Measurements from ENCODE around the gene CSNK1G2.

The CSNK1G2 gene

DNA sequence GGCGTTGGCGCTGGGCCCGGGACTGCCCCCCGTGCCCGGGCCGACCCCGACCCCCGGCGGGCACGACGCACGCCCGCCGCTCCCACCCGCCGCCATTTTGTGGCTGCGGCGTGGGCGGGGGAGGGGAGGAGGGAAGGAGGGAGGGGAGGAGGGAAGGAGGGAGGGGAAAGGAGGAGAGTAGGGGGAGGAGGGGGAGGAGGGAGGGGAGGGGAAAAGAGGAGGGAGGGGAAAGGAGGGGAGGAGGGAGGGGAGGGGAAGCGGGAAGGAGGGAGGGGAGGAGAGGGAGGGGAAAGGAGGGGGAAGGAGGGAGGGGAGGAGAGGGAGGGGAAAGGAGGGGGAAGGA, 74.6 kb downstream of the CSNK1G2 start, which contains the start of gene BTBD2:
TSS of gene BTBD2 (minus strand) at position 107 of the 343 bp plus-strand sequence. CDS start at position 96, 11 bp downstream.
- peak within 1 kb of the TSS; percentile 19 to 84 (median 62) for H3K4me3 ChIP-seq (ENCODE audit: control insufficient read depth in 1 of 7, extremely low read depth in 1 of 7, insufficient read depth in 4 of 7, low read depth in 2 of 7, low read length in 6 of 7)
- peak; percentile 80 to 88 (median 82) for DNase-seq
- no peaks in the 10 kb centered on the region for H3K9me3 ChIP-seq (ENCODE audit: control extremely low read depth in 1 of 5, control insufficient read depth in 4 of 5, insufficient read depth in 2 of 5, low read depth in 1 of 5, low read length in 4 of 5)
- WGBS (ENCODE audit: insufficient coverage) = no CpG with 5 or more reads among the region's 20 CpGs
- ChIA-PET CTCF (no interaction called here), POLR2A (interaction anchor here (0.7 to 1.1 kb wide), 3 partner anchors 34 to 59 kb away, joined by 3 to 4 read pairs (median 3); no protein-coding TSS in a partner anchor)
- H3K27me3 ChIP-seq (replicated peaks in 2 of 5; ENCODE audit: control insufficient read depth in 4 of 5, insufficient read depth in 5 of 5, low read length in 4 of 5) = no peaks in the 10 kb centered on the region
- peaks cover 0 to 32% (median 19%) of the 10 kb centered on the region in 4 experiments for H3K4me1 ChIP-seq (ENCODE audit: control extremely low read depth in 1 of 4, control insufficient read depth in 4 of 4, insufficient read depth in 4 of 4, low read length in 3 of 4)
- H3K36me3 ChIP-seq (ENCODE audit: control insufficient read depth in 4 of 4, insufficient read depth in 4 of 4, low read length in 3 of 4) = peaks cover 0 to 11% (median 1%) of the 10 kb centered on the region in 4 experiments
- H3K27ac ChIP-seq (ENCODE audit: insufficient read depth in 1 of 2, low read depth in 1 of 2, low read length in 2 of 2, poor library complexity in 1 of 2, severe bottlenecking in 2 of 2) = peak within 1 kb of the TSS in 1 of 2 experiments; percentile 25

GRCh38 chr19:2016041-2016807, 75.3 kb downstream of the CSNK1G2 start:
- 85% methylated on average over 16 of the region's 23 CpGs for WGBS (ENCODE audit: insufficient coverage)
- peaks cover 0 to 32% (median 19%) of the 10 kb centered on the region in 4 experiments for H3K4me1 ChIP-seq (ENCODE audit: control extremely low read depth in 1 of 4, control insufficient read depth in 4 of 4, insufficient read depth in 4 of 4, low read length in 3 of 4)
- peak overlapping the region; percentile 19 to 78 (median 59) for H3K4me3 ChIP-seq (ENCODE audit: control insufficient read depth in 1 of 7, extremely low read depth in 1 of 7, insufficient read depth in 4 of 7, low read depth in 2 of 7, low read length in 6 of 7)
- ChIA-PET CTCF (interaction anchor here (0.9 kb wide), 1 partner anchor 74 kb away, joined by 3 read pairs; no protein-coding TSS in a partner anchor), POLR2A (interaction anchor here (0.6 to 1.1 kb wide), 3 partner anchors 10 to 58 kb away, joined by 3 read pairs; no protein-coding TSS in a partner anchor)
- H3K36me3 ChIP-seq (ENCODE audit: control insufficient read depth in 4 of 4, insufficient read depth in 4 of 4, low read length in 3 of 4) = peaks cover 0 to 8% (median 0%) of the 10 kb centered on the region in 4 experiments
- DNase-seq = peak; percentile 86 to 93 (median 91)
- H3K9me3 ChIP-seq (ENCODE audit: control extremely low read depth in 1 of 5, control insufficient read depth in 4 of 5, insufficient read depth in 2 of 5, low read depth in 1 of 5, low read length in 4 of 5) = no peaks in the 10 kb centered on the region
- H3K27ac ChIP-seq (ENCODE audit: insufficient read depth in 1 of 2, low read depth in 1 of 2, low read length in 2 of 2, poor library complexity in 1 of 2, severe bottlenecking in 2 of 2) = peak overlapping the region in 1 of 2 experiments; percentile 25
- no peaks in the 10 kb centered on the region for H3K27me3 ChIP-seq (replicated peaks in 2 of 5; ENCODE audit: control insufficient read depth in 4 of 5, insufficient read depth in 5 of 5, low read length in 4 of 5)

GRCh38 chr19:2018752-2019151, 77.8 kb downstream of the CSNK1G2 start:
- DNase-seq = no peak
- Histone ChIP-seq H3K4me1 (ENCODE audit: control extremely low read depth in 1 of 4, control insufficient read depth in 4 of 4, insufficient read depth in 4 of 4, low read length in 3 of 4) (peaks cover 0 to 29% (median 16%) of the 10 kb centered on the region in 4 experiments), H3K36me3 (ENCODE audit: control insufficient read depth in 4 of 4, insufficient read depth in 4 of 4, low read length in 3 of 4) (no peaks in the 10 kb centered on the region), H3K4me3 (ENCODE audit: control insufficient read depth in 1 of 7, extremely low read depth in 1 of 7, insufficient read depth in 4 of 7, low read depth in 2 of 7, low read length in 6 of 7) (no peak overlapping the region), H3K27ac (ENCODE audit: insufficient read depth in 1 of 2, low read depth in 1 of 2, low read length in 2 of 2, poor library complexity in 1 of 2, severe bottlenecking in 2 of 2) (no peak overlapping the region), H3K27me3 (replicated peaks in 2 of 5; ENCODE audit: control insufficient read depth in 4 of 5, insufficient read depth in 5 of 5, low read length in 4 of 5) (no peaks in the 10 kb centered on the region), H3K9me3 (ENCODE audit: control extremely low read depth in 1 of 5, control insufficient read depth in 4 of 5, insufficient read depth in 2 of 5, low read depth in 1 of 5, low read length in 4 of 5) (no peaks in the 10 kb centered on the region)
- CTCF ChIA-PET = interaction anchor here (1.0 to 2.2 kb wide), 5 partner anchors 11 to 53 kb away, joined by 3 to 5 read pairs (median 4); no protein-coding TSS in a partner anchor
- POLR2A ChIA-PET = no interaction called here
- 99% methylated on average over 8 of the region's 13 CpGs for WGBS (ENCODE audit: insufficient coverage)

- Histone ChIP-seq H3K9me3 (ENCODE audit: control extremely low read depth in 1 of 5, control insufficient read depth in 4 of 5, insufficient read depth in 2 of 5, low read depth in 1 of 5, low read length in 4 of 5) (no peaks in the 10 kb centered on the region), H3K4me3 (ENCODE audit: control insufficient read depth in 1 of 7, extremely low read depth in 1 of 7, insufficient read depth in 4 of 7, low read depth in 2 of 7, low read length in 6 of 7) (no peak overlapping the region), H3K27ac (ENCODE audit: insufficient read depth in 1 of 2, low read depth in 1 of 2, low read length in 2 of 2, poor library complexity in 1 of 2, severe bottlenecking in 2 of 2) (no peak overlapping the region), H3K36me3 (ENCODE audit: control insufficient read depth in 4 of 4, insufficient read depth in 4 of 4, low read length in 3 of 4) (no peaks in the 10 kb centered on the region), H3K4me1 (ENCODE audit: control extremely low read depth in 1 of 4, control insufficient read depth in 4 of 4, insufficient read depth in 4 of 4, low read length in 3 of 4) (peaks cover 0 to 9% (median 3%) of the 10 kb centered on the region in 4 experiments), H3K27me3 (replicated peaks in 2 of 5; ENCODE audit: control insufficient read depth in 4 of 5, insufficient read depth in 5 of 5, low read length in 4 of 5) (no peaks in the 10 kb centered on the region)
- ChIA-PET CTCF (interaction anchor here (0.6 kb wide), 1 partner anchor 32 kb away, joined by 3 read pairs; no protein-coding TSS in a partner anchor), POLR2A (no interaction called here)
- 95% methylated on average over 2 of the region's 4 CpGs for WGBS (ENCODE audit: insufficient coverage)
- DNase-seq = no peak
Observed at GRCh38 chr19:2021453-2022140, 80.6 kb downstream of the CSNK1G2 start.

- CTCF ChIA-PET = interaction anchor here (1.0 to 1.3 kb wide), 3 partner anchors 29 to 70 kb away, joined by 3 read pairs; no protein-coding TSS in a partner anchor
- H3K36me3 ChIP-seq (ENCODE audit: control insufficient read depth in 4 of 4, insufficient read depth in 4 of 4, low read length in 3 of 4) = no peaks in the 10 kb centered on the region
- 100% methylated on average over 2 of the region's 2 CpGs for WGBS (ENCODE audit: insufficient coverage)
- H3K27ac ChIP-seq (ENCODE audit: insufficient read depth in 1 of 2, low read depth in 1 of 2, low read length in 2 of 2, poor library complexity in 1 of 2, severe bottlenecking in 2 of 2) = no peak overlapping the region
- POLR2A ChIA-PET = interaction anchor here (1.7 kb wide), 1 partner anchor 29 kb away, joined by 4 read pairs; the partner anchor contains the start of gene MKNK2
- no peaks in the 10 kb centered on the region for H3K27me3 ChIP-seq (replicated peaks in 2 of 5; ENCODE audit: control insufficient read depth in 4 of 5, insufficient read depth in 5 of 5, low read length in 4 of 5)
- no peak overlapping the region for H3K4me3 ChIP-seq (ENCODE audit: control insufficient read depth in 1 of 7, extremely low read depth in 1 of 7, insufficient read depth in 4 of 7, low read depth in 2 of 7, low read length in 6 of 7)
- no peak for DNase-seq
- H3K4me1 ChIP-seq (ENCODE audit: control extremely low read depth in 1 of 4, control insufficient read depth in 4 of 4, insufficient read depth in 4 of 4, low read length in 3 of 4) = peaks cover 0 to 4% (median 3%) of the 10 kb centered on the region in 4 experiments
- no peaks in the 10 kb centered on the region for H3K9me3 ChIP-seq (ENCODE audit: control extremely low read depth in 1 of 5, control insufficient read depth in 4 of 5, insufficient read depth in 2 of 5, low read depth in 1 of 5, low read length in 4 of 5)
Observed at GRCh38 chr19:2022289-2022688, 81.3 kb downstream of the CSNK1G2 start.

DNA sequence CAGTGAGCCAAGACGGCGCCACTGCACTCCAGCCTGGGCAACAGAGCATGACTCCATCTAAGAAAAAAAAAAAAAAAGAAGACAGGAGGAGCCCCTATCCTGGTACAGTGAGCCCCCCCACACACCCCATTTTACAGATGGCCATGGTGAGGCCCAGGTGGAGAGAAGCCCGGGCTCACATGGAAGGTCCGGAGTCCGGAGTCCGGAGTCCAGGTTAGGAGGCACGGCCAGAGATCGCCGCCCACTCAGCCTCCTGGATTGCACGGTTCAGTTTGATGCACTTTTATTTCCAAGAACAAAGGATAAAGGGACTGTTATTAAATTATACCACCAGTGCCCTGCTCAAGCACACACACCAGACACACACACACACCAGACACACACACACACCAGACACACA, 85.8 kb downstream of the CSNK1G2 start:
- ChIA-PET CTCF (interaction anchor here (0.9 kb wide), 1 partner anchor 17 kb away, joined by 4 read pairs; no protein-coding TSS in a partner anchor), POLR2A (no interaction called here)
- Histone ChIP-seq H3K4me1 (ENCODE audit: control extremely low read depth in 1 of 4, control insufficient read depth in 4 of 4, insufficient read depth in 4 of 4, low read length in 3 of 4) (peaks cover 0 to 14% (median 3%) of the 10 kb centered on the region in 4 experiments), H3K9me3 (ENCODE audit: control extremely low read depth in 1 of 5, control insufficient read depth in 4 of 5, insufficient read depth in 2 of 5, low read depth in 1 of 5, low read length in 4 of 5) (no peaks in the 10 kb centered on the region), H3K36me3 (ENCODE audit: control insufficient read depth in 4 of 4, insufficient read depth in 4 of 4, low read length in 3 of 4) (no peaks in the 10 kb centered on the region), H3K27ac (ENCODE audit: insufficient read depth in 1 of 2, low read depth in 1 of 2, low read length in 2 of 2, poor library complexity in 1 of 2, severe bottlenecking in 2 of 2) (no peak overlapping the region), H3K27me3 (replicated peaks in 2 of 5; ENCODE audit: control insufficient read depth in 4 of 5, insufficient read depth in 5 of 5, low read length in 4 of 5) (no peaks in the 10 kb centered on the region), H3K4me3 (ENCODE audit: control insufficient read depth in 1 of 7, extremely low read depth in 1 of 7, insufficient read depth in 4 of 7, low read depth in 2 of 7, low read length in 6 of 7) (no peak overlapping the region)
- 89% methylated on average over 10 of the region's 10 CpGs for WGBS (ENCODE audit: insufficient coverage)
- DNase-seq = no peak
